OCI-LY3 (cell line): ENCODE results near the gene CCDC34.

Experiments
- CTCF ChIP-seq: fragments of 200-600, 300-600 bp; sonication (generic); IDR thresholded peaks from 2 replicates; pipeline ENCODE4 v1.5.1; 2014; ENCODE audit warnings: antibody characterized with exemption, low read length, low read depth
- EZH2phosphoT487 ChIP-seq: fragments of 200-600 bp; shearing (Covaris generic); IDR thresholded peaks from 2 replicates; pipeline ENCODE4 v1.6.1; 2018; ENCODE audit warnings: antibody characterized with exemption, mixed run types, low read depth

GRCh38 chr11:27367881-27368280, 4.9 kb upstream of the CCDC34 start:
- TF ChIP-seq EZH2phosphoT487 (no peak), CTCF (no peak)
